Endometrial microvascular endothelial cells (primary cell): ENCODE data around the gene CRABP2. TPM values are rescaled to one million over a fixed set of nuclear protein-coding genes. Genes with fewer than 3 reads are reported as not detected.

ENCODE experiments used
- in situ Hi-C: cut with HindIII; loops from 2 replicates; pipeline ENCODE4 v1.10.0; 2017; ENCODE audit warnings: low sequenced_read_pairs, low pct_unique_long_range_greater_than_20kb; ENCODE audit errors: inconsistent ontology term
- total RNA-seq: library from RNA; depleted of rRNA; stranded (reverse); fragments of >200 nt; gene quantifications from one replicate; pipeline ENCODE4 v1.2.3, GENCODE V29; 2015; ENCODE audit errors: inconsistent ontology term

CRABP2 gene
- total RNA-seq, 1 donor from 2014 or later: not detected

DNA sequence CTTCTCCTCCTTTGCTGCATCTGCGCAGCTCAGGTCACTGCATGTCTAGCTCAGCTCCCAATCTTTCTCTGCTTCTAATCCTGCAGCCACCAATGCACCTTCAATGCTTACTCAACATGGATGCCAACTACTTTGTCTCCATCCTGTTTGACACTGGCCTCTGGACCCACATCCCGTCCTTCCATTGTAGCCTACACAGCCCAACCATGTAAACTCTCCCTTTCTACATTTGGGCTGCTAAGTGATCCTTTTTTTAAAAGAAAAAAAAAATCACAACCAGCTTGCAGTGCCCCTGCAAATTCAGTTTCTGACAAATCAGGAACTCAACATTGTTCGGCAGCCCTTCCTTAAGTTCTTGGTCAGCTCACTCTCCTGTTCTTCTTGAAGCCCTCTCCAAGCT, 9.4 kb upstream of the CRABP2 start:
- in situ Hi-C loops: no loop called here

DNA sequence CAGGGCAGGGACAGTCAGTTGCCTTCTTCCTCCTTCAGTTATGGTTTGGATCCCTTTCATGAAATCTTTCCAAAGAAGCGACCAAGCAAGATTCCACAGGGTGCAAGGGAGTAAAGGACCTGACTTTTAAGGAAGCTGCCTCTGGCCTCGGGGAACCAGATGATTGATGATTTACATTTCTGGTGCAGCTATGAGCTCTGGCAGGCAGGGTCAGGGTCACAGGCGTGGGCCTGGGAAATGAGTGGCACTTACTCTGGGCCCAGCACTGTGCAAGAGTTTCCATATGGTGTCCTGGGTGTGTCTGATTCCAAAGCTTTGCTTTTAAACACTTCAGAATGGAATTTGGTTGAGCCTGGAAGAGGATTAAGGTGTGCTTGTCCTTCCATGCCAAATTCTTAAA, 7.2 kb upstream of the CRABP2 start:
- in situ Hi-C loops: no loop called here

DNA sequence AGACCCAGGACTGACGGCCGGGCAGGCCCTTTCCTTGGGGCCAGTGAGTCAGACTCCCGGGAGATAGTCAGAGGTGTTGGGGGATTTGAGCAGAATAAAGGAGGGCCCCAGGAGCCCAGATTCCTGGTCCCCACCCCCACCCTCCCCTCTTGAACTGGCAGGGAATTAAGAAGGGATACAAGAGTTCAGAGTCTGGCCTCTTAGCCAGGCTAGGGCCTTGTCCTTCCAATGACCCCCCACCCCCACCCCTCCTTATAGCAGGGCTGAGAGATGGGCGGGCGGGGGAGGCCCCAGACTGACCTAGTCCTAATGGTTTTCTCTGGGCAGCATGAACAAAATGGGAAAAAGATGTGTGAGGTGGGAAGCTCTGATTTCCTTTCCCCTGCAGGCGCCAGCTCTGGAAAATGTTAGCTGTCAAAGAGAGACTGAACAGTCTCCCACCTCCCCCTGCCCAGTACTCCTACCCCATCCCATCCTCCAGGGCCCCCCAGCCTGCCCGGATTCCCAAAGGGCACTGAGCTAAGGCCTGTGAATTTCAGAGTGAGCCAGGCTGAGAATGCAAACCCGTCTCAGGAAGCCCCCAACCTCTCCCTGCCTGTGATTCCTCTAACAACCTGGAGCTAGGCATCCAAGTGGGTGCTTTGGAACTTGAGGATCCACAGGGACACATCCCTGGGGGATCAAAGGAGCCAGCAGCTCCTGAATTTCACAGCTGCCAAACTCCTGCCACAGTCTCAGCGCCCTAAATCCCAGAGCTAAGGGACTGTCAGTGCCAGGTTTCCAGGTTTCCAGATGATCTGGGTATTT, 5.8 kb upstream of the CRABP2 start:
- in situ Hi-C loops: no loop called here

DNA sequence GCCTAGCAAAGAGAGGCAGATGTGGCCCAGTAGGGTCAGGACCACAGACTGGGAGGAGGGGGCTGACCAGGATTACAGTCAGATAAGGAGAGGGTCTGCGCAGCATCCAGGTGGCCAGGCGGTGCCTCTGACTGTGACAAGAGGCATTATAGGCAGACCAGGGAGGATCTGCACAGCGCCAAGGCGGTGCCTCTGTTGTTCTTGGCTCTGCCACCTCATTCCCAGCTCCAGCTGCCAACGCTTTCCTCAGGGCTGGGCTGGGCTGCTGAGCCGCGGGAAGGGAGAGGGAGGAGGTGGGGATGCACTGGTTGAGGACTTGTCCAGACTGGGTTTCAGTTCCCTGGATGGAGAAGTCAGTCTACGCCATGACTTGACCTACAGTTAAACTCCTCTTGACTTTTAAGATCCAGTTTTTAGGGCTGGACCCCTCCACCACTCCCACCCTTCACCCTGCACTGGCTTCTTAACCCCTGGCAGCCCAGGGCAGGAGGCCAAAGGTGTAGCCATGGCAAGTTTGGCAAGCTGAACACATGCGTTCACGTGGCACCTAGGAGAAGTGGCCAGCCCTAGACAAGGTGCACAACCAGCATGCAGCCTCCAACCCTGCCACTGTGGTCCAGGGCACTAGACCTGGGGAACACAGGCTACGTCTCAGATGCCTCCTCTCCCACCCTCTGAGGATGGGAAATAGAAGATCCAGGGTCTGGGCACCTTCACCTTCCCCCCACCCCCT, 4.5 kb upstream of the CRABP2 start:
- in situ Hi-C loops: no loop called here

DNA sequence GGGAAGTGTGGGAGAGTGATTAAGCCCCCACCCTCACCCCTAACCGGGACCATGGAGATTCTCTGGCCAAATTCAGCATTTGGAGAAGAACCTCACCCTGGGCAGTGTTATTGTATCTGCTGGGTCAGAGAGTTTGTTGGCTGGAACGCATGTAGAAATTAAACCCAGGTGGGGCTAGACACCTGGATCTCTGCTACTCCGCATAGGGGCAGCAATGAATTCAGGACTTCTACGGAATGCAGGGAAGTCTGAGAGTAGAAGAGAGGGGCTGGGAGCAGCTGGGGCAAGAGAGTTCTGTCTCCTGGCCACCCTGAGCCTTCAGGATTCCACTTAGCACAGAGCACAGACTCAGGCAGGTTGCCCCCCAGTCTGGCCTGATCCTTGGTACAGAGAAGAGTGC, 3.6 kb upstream of the CRABP2 start:
- in situ Hi-C loops: no loop called here

DNA sequence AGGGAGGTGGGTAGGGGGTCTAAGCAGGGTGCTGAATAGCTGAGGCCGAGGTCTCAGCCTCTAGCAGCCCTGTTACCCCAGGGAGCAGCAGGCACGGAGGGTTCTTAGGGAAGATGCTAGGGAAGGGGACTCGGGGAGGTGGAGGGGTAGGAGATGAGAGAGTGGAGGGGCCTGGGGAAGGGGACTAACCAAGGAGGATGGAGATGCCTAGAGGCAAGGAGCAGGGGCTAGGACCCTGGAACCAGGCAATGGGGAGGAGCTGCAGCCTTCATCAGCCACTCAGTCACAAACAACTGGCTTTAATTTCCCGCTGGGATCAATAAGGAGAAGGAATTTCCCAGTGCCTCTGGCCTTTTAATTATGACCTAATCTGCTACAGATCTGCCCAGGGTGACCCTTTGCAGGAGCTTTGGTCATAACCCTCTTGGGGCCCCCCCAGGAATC, 2.9 kb upstream of the CRABP2 start:
- in situ Hi-C loops: no loop called here

DNA sequence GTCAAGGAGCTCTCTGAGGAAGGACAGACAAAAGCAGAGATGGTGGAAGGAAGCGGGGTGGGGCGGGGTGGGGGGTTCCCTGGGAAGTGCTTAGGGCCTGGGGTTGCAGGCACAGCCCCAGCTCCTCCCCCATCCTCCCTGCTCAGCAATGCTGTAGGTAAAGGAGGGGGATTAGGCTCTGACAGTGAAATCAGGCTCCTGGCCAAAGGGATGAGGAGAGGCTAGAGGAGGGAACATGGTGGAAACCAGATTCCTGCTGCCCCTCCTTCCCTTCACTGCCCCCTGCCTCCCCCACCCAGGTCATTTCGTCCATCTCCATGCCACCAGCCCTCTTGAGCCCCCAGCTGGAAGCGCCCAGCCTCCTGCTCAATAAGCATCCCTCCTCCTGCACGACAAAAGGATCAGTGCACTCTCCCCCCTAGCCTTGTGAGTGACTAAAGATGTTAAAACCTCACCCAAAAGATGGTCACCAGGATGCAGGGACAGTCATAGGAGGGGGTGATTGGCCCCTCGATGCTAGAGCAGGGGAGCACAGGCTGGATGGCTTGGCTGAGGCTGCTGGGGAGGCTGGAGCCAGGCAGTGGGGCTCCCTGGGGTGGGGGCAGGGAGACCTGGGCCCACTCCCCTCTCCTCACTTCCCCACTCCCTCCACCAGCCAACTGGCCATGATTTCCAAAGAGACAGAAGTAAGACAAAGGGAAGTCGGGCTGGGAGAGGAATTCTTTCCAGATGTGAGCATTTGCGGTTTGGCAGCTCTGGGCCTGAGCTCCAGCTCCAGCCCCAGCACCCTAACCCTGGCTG, 2.2 kb upstream of the CRABP2 start:
- in situ Hi-C loops: no loop called here

DNA sequence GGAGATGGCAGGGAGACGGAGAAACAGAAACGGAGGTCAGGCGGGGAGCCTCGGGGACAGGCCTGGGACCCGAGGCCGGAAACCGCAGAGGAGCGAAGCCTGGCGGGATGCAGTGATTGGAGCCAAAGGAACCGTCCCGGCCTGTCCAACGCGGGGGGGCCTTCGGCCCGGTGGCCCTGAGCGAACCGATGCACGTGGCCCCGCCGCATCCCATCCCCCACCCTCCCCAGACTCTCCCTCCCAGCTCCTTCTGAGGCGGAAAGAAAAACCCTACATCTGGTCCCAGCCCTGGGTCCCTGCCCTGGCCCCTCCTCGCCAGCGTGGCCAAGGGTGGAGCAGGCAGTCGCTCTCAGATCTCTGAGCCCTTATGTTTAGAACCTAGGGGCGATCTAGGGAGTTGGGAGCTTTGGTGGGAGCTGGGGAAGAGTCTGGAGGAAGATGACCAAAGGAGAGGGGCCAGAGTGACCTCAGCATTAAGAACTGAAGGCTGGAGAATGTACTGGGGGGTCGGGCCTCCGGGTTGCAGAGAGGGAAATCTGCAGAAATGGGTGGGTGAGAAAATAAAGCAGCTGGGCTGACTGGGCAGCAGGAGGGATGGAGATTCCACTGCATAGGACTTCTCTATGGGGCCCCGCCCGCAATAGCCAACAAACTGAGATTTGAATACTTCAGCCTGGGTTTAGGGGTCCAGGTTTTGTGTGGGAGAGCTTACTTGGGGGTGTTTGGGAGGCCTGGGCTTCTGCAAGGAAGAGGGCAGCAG, 1.5 kb upstream of the CRABP2 start:
- in situ Hi-C loops: no loop called here

DNA sequence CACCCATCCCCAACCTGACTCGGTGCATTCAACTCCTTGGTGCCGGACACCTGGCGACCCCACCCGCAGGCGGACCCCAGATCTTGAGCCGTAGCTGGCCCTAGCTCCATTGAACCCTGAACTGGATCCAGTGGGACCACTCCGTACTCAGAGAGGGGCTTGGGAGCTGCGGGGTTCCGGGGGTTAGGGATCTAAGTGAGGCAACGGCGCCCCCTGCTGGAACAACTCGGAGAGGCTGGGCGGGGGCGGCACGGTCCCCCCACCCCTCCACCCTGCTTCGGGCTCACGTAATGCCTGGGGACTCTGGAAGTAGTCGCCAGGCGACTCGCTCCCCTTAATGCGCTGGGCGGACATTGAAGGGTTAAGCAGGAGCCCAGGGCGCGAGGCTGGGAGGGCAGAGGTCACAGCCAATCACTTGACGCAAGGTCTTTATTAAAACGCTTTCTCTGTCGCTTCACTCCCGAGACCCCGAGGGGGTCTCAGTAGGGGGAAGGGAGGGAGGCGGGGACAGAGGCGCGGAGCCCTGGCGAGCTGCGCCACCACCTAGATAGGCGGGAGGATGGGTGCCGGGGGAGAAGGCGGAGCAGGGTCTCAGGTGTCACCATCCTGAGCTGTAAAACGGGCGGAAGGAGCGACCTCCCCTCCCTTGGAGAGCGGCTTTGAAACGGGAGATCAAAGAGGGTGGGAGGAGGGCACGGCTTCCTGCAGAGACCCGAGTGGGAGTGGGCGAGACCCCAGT, 704 bp upstream of the CRABP2 start:
- in situ Hi-C loops: no loop called here

DNA sequence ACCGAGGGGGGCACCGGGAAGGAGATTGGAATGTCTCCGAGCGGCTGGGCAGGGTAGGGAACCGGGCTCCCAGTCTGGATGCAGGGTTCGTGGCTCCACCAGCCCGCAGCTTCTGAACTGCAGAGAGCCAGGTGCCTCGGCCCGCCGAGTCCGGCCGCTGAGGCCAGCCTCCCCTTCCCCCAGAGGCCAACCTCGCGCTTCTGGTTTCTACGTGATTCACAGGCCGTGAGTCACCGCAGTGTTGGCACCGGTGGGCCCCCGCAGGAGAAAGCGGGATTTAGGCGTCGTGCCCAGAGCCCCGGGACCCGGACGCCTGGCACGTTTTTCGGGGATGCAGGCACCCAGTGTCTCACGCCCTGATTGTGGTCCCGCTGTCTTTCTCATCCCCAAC, 458 bp downstream of the CRABP2 start:
- in situ Hi-C loops: no loop called here

DNA sequence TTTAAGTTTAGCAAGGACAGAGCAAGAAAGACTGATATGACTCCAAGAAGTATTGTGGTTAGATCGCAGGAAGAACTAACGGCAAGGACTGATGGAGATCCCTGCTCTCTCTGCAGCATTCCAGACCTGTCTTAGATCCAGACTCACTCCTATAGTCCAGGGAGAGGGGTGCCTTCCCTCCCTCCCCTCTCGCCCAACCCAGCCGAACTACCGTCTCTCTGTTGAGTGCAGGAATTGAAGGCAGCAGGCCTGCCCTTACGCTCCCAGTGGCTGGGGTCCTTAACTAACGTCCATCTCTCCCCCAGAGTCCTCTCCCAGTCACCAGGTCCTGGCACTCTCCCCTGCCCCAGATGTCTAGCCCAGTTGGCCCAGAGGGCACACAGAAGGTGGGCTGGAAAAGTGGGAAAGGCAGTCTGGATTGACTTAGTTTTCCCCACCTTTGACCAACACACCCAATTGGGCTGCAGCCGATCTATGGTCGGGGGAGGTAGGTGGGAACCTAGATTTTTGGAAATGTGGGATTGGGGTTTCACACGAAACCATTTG, 1.1 kb downstream of the CRABP2 start:
- in situ Hi-C loops: no loop called here

DNA sequence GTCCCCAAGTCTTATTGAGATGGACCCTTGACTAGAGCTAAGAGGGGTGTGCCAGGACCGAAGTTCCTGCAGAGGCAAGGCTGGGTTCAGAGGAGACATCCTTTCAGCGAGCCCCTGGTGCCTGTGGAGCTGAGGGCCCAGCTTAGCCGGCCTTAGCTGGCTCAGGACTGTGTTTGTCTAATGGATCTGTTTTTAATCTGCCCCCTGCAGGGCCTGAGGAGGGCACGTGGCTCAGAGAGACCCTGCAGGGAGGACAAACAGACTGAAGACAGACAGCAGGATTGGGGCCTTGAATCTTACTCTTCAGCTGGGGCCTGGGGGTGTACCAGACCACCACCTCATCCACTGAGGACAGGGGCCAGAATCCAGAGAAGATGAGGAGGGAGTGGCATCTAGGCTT, 1.6 kb downstream of the CRABP2 start:
- in situ Hi-C loops: no loop called here

DNA sequence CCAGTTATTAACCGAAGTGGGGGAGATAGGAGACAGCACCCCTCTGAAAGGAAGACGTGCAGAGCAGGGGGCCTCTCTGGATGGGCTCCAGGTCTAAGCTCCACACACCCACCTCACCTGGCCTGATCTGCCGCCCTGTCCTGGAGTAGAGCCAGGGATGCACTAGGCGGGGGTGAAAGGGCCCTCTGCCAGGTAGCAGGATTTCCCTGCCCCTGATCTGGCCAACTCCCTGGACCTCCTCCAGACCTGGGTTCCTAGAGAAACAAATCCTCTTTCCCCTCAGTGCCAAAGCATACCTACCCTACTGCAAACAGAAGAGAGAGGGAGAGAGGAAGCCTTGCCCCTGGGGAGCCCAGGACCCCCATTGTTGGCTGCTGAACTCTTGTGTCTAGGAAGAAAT, 2.0 kb downstream of the CRABP2 start:
- in situ Hi-C loops: no loop called here

DNA sequence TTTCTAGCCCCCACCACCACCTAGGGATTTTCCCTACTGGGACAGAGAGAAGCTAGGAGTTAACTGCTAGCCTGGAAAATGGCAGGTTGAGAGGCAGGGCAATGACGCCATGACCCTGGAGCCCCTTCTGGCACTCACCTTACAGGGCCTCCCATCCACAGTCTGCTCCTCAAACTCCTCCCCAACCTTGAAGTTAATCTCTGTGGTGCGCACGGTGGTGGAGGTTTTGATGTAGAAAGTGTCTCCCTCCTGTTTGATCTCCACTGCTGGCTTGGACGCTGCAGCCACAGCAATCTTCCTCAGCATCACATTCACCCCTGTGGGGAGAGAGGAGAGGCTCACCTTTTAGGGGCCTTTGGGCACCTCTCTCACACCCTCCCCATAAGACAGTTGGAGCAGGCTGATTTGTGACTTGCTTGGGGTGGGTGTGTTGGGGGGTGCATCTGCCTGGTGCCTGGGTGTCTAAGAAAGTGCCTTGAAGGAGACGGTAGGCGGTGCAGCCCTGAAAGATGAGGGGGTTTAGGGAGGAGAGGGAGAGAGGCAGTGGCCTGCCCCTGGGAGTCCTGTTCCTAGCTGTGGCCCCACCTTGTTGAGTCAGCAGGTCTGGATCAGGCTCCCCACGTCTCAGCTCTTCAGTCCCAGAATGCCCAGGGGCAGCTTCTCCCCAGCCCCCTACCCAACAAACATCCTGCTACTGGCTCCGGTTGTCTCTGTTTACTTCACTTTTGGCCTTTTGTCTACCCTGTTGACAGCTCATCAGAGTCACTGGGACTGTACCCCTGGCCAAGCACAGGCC, 4.4 kb downstream of the CRABP2 start:
- in situ Hi-C loops: no loop called here

DNA sequence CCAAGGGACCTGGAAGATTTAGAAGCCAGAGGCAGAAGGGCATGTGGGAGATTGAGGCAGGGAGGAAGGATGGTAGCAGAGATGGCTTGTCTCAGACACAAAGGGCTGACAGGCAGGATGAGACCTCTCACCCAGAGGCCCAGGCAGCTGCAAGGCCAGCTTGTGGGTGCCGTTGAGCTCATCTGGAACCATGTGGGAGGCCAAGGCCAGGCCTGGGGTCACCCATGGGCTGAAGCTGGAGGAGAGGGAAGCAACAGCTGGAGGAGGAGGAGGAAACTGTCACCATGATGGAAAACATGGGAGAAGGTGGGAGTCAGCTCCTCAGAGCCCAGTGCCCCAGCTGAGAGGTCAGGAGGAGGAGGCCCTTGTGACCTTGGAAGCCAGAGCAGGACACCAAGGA, 6.4 kb downstream of the CRABP2 start:
- in situ Hi-C loops: no loop called here

DNA sequence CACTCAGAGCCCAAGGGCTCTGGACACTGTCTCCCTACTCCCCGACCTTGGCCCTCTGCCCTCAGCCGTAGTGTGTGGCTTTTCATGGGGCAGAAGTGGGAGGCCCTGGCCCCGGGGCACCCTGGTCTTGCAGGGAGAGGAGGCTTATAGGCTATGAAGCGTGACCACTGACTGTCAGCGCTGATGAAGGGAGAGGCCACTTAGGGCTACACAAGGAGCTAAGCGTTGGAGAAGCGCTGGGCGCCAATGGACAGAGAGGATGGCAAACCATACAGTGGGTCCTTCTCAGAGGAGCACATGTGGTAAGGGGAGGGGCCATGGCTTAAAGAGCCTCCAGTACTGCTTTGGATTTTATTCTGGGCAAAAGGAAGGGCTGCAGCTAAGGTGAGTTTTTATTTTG, 7.9 kb downstream of the CRABP2 start:
- in situ Hi-C loops: no loop called here

DNA sequence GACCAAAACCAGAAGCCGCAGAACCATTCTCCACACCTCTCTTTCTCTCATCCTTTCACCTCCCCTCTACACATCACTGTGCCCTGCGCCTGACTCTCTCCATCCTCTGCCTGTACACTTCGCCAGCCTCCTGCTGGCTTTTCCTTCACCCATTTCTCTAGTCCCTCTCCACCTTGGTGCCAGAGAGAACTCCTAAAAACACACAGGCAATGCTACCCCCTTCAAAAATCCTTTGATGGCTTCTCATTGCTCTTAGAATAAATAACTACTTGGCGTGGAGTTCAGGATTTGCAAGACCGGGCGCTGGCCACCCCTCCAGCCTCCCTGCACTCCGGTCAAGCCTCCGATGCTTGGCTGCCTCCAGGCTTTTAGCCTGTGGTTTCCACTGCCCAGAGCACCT, 8.6 kb downstream of the CRABP2 start:
- in situ Hi-C loops: no loop called here

DNA sequence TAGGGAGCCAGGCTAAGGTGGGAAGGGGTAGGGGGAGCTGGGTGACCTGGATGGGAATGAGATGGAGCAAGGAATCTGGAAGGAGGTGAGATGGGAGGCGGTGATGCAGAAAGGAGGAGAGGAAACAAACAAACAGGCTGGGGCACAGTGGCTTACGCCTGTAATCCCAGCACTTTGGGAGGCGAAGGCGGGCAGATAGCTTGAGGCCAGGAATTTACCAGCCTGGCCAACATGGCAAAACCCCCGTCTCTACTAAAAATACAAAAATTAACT, 10.8 kb downstream of the CRABP2 start:
- in situ Hi-C loops: no loop called here
